ENCODE results near the gene IL17B.

DNA sequence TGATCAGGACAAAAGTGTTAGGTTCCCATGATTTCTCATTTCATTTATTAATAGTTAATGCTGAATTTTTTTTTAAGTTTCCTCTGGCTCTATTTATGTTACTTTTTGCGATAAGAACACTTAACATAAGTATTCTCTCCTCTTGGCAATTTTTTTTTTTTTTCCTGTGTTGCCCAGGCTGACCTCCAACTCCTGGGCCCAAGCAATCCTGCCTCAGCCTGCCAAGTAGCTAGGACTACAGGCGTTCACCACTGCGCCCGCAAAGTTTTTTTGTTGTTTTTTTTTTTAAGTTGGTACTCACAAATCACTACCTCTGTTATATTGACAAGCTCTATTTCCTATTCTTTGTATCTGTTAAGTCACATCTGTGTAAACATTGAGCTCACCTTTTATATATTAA, 26.9 kb downstream of the IL17B start:
- TF ChIP-seq, protein P1, sequence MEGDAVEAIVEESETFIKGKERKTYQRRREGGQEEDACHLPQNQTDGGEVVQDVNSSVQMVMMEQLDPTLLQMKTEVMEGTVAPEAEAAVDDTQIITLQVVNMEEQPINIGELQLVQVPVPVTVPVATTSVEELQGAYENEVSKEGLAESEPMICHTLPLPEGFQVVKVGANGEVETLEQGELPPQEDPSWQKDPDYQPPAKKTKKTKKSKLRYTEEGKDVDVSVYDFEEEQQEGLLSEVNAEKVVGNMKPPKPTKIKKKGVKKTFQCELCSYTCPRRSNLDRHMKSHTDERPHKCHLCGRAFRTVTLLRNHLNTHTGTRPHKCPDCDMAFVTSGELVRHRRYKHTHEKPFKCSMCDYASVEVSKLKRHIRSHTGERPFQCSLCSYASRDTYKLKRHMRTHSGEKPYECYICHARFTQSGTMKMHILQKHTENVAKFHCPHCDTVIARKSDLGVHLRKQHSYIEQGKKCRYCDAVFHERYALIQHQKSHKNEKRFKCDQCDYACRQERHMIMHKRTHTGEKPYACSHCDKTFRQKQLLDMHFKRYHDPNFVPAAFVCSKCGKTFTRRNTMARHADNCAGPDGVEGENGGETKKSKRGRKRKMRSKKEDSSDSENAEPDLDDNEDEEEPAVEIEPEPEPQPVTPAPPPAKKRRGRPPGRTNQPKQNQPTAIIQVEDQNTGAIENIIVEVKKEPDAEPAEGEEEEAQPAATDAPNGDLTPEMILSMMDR (IDR thresholded peaks at IDR 0.05) = no peak
- TF ChIP-seq POLR2AphosphoS5 (IDR thresholded peaks at IDR 0.05) = no peak

Data from upper lobe of left lung (tissue), 4 donors.